ENCODE measurements around the gene CLN6.
"Not testable (repeated sequence)": the region's sequence is repeated elsewhere in the genome, so short reads cannot be mapped to it uniquely, and the experiment has no call there.

The CLN6 gene

DNA sequence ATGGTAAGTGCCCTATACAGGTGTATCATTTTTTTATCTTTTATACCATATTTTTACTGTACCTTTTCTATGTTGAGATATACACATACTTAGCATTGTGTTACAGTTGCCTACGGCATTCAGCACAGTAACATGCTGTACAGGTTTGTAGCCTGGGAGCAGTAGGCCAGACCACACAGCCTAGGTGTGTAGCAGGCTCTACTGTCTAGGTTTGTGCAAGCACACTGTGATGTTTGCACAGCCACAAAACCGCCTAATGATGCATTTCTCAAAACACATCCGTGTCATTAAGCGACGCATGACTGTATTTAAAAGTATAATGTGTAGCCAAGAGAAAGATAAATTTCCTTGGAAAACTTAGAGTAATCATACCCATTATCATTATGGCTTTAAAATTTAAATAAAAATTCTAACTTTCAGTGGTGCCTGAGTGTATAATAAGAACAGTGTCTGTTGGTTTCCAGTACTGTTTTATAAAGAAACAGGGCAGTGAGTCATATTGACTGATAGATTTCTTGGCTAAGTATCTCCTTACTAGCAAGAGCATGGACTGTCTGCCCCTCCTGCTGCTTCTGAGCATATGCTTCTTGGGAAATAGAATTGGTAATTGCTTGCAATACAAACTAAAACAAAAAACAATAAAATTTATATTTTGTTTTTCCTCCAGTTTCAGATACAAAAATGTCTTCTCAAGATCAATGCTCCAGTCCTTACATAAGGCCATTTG, 42.7 kb downstream of the CLN6 start:
- no peak for DNase-seq

DNA sequence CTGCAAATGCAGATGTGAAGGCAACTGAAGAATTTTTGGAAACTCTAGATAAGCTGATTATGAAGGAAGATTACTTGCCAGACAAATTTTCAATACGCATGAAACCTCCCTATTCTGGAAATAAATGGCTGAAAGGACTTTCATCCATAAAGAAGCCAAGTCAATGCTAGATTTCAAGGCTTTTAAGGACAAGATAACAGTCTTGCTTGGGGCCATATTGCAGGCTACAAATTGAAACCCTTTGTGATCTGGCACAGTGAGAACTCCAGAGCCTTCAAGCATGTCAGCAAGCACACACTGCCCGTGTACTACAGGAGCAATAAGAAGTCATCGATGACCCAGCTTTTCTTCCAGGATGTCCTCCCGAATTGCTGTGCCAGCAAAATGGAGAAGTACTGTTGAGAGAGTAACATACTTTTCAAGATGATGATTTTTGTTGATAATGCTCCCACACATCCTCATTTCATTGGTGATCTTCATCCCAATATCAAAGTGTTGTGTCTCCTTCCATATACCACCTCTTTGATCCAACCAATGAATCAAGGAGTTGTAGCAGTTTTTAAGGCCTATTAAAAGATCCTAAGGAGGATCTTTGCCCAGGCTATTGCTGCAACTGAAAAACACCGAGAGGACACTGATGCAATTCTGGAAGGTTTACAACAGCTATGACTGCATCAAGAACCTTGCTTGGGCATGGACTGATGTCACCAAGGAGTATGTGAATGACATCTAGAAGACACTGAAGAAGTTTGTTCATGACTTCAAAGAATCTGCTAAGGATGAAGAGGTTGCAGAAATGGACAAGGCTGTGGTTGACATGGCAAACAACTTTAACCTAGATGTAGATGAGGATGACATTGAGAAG, 44.7 kb downstream of the CLN6 start:
- no peak for DNase-seq

- DNase-seq: no peak
Observed at GRCh38 chr15:68183616-68184315, 45.8 kb downstream of the CLN6 start.

GRCh38 chr15:68177742-68178141, 51.8 kb downstream of the CLN6 start:
- no peak for DNase-seq

- DNase-seq: no peak
Observed at GRCh38 chr15:68176601-68177000, 52.9 kb downstream of the CLN6 start.

DNA sequence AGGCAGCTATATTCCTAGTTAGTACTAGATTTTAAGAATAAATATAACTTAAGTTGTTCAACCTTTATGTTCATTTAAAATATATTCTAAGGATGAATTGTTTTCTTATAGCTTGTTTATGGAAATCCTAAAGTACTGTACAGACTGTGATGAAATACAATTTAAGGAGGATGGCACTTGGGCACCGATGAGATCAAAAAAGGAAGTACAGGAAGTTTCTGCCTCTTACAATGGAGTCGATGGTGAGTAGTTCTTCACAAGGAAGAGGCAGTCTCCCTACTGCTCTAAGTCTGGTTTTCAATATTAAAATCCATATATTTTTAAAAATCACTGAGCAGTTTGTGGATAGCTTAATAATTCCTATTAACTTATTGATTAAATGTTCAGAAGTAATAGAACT, 54.0 kb downstream of the CLN6 start:
- no peak for DNase-seq

GRCh38 chr15:68173119-68173518, 56.4 kb downstream of the CLN6 start:
- DNase-seq: no peak

- DNase-seq: not testable (repeated sequence)
Observed at GRCh38 chr15:68172037-68172436, 57.5 kb downstream of the CLN6 start.

DNA sequence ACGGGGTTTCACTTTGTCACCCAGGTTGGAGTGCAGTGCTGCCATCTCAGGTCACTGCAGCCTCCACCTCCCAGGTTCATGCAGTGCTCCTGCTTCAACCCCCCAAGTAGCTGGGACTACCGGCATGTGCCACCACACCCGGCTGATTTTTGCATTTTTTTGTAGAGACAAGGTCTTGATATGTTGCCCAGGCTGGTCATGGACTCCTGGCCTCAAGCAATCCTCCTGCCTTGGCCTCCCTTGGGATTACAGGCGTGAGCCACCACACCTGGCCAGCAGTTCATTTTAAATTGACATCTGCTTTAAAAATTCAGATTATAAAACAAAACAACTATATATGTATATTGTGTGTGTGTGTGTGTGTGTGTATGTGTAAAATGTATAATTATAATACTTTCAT, 62.7 kb downstream of the CLN6 start:
- DNase-seq: no peak

- DNase-seq: no peak
Observed at GRCh38 chr15:68163191-68163590, 66.3 kb downstream of the CLN6 start.

DNA sequence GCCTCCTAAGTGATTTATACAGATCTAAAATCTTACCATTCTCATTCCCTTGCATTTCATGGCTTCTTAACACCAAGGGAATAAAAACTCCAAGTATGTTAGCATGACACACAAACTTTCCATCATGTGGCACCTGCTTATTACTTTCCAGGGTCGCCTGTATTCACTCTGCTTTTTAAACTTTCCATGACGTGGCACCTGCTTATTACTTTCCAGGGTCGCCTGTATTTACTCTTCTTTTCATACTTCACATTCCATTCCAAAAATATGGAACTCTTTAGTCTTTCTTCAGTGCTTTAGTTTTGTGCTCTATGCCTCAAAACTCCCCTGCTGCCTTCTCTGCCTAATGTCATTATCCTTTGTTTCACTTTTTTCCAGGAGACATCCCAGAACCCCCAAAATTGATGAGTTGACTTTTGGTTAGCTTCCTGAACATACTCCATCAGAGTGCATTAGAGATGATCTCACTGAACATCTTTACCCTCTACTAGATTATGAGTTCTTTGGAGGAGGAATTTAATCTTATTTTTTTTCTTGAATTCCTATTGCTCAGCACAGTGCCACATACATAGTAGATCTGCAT, 71.4 kb downstream of the CLN6 start:
- DNase-seq: no peak

DNA sequence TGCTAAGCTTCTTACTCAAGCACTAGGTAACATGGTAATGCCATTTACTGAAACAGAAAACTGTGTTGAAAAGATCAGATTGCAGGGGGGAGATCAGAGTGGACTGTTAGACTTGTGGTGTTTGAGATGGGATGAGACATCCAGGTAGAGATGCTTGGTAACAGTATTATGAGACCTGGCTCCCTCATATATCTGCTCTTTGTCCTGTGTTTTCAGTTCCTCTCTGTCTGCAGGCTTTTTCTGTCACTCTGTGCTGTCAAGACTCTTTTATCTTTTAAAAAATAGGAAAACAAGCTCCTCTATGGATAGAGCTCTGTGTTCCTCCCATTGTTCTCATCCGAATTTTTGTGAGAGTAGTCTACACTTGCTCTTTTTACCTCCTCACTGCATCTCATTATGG, 72.5 kb downstream of the CLN6 start:
- no peak for DNase-seq
